GM21717 (cell line): Measurements from ENCODE around the gene WNT11.
"Not testable (repeated sequence)": the region's sequence is repeated elsewhere in the genome, so short reads cannot be mapped to it uniquely, and the experiment has no call there.

Experiments used
- ATAC-seq: cut with Tn5 transposase; IDR thresholded peaks from one replicate; pipeline ENCODE4 v1.9.1; 2021; ENCODE audit warnings: mild to moderate bottlenecking, moderate library complexity; ENCODE audit not compliant: unreplicated experiment

The WNT11 gene

DNA sequence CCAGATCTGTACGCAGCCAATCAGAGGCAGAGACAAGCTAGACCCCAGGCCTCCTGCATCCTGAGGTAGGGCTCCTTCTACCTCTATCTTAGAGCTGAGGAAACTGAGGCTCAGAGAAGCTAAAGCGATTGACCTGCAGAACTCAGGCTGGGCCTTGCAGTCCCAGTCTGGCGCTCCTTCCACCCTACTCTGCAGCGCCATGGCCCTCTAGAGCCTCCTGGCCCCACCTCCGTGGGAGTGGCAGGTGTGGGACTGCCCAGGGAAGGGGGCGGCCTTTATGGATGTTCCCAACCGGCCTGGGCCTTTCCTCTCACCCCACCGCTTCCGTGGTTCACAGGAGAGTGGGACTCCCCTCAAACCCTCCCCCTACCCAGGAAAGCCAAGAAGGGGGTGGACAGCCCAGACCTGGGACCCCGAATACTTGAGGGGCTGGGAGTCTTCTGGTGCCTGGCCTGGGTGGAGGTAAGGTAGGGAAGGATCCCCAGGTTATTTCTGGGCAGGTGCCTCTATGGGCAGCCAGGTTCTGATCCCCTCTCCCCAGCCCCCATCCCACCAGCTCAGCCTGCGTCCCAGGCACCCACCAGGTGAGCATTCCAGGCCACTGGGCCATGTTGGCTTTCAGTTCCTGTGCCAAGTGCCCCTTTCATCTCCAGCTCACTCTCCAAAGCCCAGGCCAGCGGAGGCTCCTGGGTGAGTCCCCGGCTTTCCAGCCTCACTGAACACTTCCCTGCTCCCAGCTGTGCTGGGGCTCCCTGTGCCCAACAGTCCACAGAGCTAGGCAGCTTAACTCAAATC, 3.0 kb downstream of the WNT11 start:
- no peak for ATAC-seq

GRCh38 chr11:76201672-76202412, 4.5 kb downstream of the WNT11 start:
- ATAC-seq, result no peak

GRCh38 chr11:76201056-76201455, 5.2 kb downstream of the WNT11 start:
- ATAC-seq, result no peak

DNA sequence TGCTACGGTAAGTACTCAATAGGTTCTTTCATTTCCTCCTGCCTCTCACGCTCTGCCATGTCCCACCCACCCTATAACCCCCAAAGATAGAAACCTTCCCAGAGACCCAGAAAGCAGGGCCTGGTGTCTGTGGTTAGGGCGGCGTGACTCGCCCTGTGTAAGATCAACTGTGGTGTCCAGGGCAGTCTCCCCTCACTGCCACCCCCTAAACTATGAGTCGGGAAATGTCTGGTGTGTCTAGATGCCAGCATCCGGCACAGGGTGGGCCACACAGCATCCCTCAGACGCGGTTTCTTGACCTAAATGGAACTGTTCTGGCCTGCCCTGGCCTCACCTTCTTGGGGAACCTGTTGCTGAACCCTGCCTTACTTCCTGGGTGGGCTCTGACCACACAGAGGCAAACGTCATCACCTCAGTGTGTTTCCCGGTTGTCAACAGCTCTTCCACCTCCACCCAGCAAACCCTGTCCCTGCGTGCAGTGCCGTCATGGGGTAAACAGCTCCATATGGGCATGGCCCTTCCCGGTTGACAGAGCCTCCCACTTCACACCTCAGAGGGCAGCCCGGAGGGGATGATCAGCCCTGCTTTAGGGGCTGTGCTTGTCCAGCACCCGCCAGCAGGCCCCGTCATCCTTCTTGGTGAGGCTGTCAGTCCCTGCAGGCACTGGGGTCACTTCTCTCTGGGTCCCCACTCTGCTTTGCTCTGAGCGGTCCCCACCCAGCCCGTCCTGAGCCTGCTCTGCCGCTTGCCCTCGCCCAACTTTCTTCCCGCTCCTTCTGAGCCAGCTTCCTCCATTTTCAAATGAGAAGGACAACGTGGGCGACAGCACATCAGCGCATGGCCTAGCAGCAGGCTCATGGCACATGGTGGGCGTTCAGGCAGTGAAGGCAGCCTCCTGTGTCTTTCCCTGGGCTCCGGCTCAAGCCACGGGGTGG, 6.0 kb downstream of the WNT11 start:
- ATAC-seq, result no peak

DNA sequence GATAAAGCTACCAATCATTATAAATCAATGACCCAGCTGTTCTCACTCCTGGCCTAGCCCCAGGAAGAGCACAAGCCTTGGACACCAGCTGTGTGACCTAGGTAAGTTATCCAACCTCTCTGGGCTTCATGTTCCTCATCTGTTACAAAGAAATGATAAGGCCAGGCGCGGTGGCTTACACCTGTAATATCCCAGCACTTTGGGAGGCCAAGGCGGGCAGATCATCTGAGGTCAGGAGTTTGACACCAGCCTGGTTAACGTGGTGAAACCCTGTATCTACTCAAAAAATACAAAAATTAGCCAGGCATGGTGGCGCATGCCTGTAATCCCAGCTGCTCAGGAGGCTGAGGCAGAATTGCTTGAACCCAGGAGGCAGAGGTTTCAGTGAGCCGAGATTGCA, 7.6 kb downstream of the WNT11 start:
- ATAC-seq, result not testable (repeated sequence)

DNA sequence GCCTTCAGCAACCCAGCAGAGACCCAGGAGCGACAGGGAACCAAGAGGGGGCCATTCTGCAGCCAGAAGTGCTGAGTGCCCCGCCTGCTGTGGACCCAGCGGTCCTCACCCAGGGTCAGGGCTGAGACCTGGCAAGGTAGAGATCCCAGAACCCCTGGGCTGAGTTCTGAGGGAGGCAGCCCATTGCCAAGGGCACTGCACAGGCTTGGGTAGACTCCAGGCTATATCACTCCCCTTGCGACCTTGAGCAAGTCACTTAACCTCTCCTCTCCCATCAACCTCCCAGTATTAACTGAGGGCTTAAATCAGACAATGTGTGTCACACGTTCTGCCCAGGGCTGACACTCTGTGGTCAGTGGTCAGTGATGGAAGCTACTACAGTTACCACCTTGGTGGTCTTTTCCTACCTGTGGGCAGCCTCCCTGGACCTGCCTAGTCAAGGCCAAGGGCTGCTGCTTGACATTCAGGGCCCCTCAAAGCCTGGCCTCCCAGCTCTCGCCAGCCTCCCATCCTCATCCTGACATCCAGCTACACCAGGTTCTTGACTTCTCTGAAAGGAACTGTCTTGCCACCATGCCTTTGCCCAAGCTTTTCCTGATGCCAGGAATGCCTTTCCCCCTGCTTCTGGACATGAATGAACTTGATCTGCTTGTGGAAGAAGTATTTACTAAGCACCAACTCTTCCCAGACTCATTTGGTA, 8.2 kb downstream of the WNT11 start:
- ATAC-seq, result no peak

- ATAC-seq, result no peak
Measured at GRCh38 chr11:76197332-76197731, 9.0 kb downstream of the WNT11 start.

DNA sequence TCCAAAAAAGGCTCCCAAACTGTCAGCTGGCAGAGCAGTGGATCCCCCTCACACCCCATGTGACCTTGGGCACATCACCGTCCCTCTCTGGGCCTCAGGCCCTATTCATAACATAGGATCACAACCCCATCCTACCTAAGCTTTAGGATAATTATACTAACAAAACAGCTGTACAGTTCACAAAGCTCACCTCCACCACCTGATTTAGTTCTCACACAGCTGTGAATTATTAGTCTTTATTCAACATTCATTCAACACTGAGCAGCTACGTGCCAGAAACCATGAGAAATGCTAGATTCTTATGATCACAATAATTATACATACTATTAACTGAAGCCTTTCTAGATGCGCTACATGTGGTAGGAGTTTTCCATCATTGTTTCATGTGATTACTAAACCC, 9.5 kb downstream of the WNT11 start:
- ATAC-seq, result no peak

DNA sequence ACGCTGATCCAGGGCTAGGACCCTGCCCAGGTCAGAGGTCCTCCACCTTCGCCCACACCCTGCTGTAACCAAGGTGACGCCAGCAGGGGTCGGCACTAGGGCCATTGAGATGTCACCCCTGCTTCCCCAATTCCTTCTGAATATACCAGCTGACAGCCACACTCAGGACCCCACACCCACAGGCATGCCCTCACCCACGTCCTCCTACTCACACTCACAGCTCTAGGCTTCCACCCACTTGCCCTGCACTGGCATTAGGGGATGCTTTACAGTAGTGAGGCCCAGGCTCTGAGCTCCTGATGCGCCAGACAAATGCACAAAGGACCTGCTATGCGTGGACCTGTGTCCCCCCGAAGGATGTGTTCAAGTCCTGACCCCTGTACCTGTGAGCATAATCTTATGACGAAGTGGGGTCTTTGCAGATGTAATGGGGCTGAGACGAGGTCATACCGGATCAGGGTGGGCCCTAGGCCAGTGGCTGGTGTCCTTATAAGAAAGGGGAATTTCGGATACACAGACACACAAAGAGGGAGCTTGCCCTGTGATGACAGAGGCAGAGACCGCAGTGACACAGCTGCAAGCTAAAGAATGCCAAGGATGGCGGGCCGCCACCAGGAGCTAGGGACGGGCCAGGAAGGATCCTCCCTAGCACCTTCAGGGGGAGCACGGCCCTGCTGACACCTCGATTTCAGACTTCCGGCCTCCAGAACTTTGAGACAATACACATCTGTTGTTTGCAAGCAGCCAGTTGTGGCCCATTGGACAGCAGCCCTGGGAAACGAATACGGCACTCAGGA, 11.2 kb downstream of the WNT11 start:
- no peak for ATAC-seq

GRCh38 chr11:76193219-76193618, 13.1 kb downstream of the WNT11 start:
- no peak for ATAC-seq

- no peak for ATAC-seq
Measured at GRCh38 chr11:76190376-76190775, 15.9 kb downstream of the WNT11 start.

GRCh38 chr11:76189682-76190081, 16.6 kb downstream of the WNT11 start:
- ATAC-seq, result no peak

DNA sequence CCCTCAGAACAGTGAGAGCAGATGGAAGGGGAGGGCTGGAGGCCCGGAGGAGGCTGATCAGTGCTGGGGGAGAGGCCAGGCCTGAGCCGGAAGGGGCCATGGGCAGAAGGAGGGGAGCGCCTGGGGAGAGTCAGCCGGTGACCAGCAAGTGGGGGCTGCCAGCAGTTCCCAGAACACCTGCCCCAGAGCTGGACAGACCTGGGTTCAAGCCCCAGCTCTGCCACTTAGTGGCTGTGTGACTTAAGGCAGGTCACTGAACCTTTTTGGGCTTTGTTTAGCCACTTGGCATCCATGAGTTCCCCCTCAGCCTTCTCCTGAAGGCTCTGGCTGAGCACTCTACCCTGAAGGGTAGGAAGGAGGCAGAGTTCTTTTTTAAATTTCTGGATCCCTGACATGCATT, 17.4 kb downstream of the WNT11 start:
- no peak for ATAC-seq

GRCh38 chr11:76186776-76187279, 19.5 kb downstream of the WNT11 start:
- ATAC-seq, result no peak

- ATAC-seq, result no peak
Measured at GRCh38 chr11:76185931-76186401, 20.3 kb downstream of the WNT11 start.

DNA sequence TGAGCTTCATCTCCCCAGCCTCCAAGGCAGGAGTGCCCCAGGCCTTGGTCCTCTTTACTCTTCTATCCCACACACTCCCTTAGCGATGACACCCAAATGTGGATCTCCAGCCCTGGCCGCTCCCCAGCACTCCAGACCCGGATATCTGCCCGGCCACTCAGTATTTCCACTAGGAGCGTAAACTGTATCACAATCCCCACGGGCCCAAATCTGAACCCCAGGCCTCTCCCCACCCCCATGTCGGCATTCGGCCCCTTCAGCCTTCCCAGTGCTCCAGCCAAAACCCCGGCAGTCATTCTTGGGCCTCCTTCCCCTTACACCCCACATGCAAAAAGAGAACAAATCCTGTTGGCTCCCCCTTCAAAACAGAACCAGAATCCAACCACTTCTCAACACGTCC, 20.8 kb downstream of the WNT11 start:
- no peak for ATAC-seq

DNA sequence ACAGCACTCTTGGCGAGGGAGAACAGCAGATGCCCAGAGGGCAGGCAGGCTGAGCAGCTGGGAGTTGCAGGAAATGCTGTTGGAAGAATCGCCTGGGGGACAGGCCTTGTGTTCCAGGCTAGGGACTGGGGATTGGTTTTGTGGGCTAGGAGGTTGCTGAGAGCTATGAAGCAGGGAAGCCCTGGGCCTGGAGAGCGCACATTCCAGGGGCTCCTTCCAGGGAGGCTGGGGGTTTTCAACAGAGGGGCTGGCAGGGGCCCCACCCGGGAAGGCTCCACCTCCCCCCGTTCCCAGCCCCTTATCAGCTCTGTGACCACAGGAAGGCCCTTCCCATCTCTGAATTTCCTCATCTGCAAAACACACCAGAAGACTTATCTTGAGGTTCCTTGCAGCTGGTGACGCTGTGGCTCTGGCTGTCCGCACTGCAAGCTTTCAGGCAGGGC, 21.7 kb downstream of the WNT11 start:
- ATAC-seq, result no peak

DNA sequence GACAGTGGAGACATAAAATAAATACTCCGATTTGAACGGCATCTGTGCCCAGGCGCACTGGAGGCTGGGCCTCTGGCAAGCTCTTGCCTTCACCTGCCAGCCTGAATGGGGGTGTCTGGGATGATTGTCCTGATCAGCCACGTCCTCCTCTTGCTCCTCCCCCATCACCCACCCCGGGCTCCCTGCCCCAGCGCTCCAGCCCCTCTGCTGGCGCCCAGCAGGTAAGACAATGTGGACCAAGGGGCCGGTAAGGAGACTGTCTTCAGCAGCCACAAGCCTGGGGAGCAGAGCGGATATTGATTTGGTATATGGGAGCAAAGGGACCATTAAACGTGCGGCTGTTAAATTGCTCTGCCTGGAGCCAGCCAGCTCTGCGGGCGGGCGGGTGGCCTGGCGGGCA, 24.9 kb downstream of the WNT11 start:
- ATAC-seq, result no peak

DNA sequence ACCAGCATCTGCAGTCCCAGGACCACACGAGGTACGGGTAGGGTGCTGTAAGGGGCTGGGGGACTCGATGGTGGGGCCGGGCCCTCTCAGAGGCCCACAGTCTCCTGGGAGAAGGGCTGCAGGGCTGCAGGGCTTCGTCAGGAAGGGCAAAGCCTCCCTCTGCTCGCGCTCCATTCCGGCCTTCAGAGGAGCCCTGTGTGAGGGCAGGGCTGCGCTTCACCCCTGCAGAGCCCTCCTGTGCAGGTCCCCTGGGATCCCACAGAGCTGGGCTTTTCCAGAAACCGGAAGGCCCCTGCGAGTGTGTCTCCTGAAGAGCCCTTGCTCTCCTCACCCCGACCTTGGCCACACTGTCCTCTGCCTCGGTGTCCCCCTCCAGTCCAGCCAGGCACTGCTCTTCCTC, 27.2 kb downstream of the WNT11 start:
- no peak for ATAC-seq
